GM19397 (cell line): Measurements from ENCODE around the gene RNF123.
"Not testable (repeated sequence)": the region's sequence is repeated elsewhere in the genome, so short reads cannot be mapped to it uniquely, and the experiment has no call there.

ENCODE experiments used
- ATAC-seq: cut with Tn5 transposase; IDR thresholded peaks from one replicate; pipeline ENCODE4 v1.9.1; 2021; ENCODE audit warnings: mild to moderate bottlenecking, moderate library complexity; ENCODE audit not compliant: unreplicated experiment

Gene RNF123

GRCh38 chr3:49675912-49676311, 13.4 kb upstream of the RNF123 start:
- no peak for ATAC-seq

- ATAC-seq, result no peak
Observed at GRCh38 chr3:49680493-49681231, 8.7 kb upstream of the RNF123 start.

GRCh38 chr3:49681232-49681522, 8.2 kb upstream of the RNF123 start:
- ATAC-seq, result no peak

- ATAC-seq, result no peak
Observed at GRCh38 chr3:49681543-49681942, 7.8 kb upstream of the RNF123 start.

- ATAC-seq, result no peak
Observed at GRCh38 chr3:49683162-49683561, 6.2 kb upstream of the RNF123 start.

- ATAC-seq, result not testable (repeated sequence)
Observed at GRCh38 chr3:49684453-49684852, 4.9 kb upstream of the RNF123 start.

- not testable (repeated sequence) for ATAC-seq
Observed at GRCh38 chr3:49685103-49685502, 4.3 kb upstream of the RNF123 start.

- ATAC-seq, result not testable (repeated sequence)
Observed at GRCh38 chr3:49685846-49686245, 3.5 kb upstream of the RNF123 start.

GRCh38 chr3:49686346-49686745, 3.0 kb upstream of the RNF123 start:
- ATAC-seq, result not testable (repeated sequence)

- not testable (repeated sequence) for ATAC-seq
Observed at GRCh38 chr3:49686769-49687423, 2.5 kb upstream of the RNF123 start.

- not testable (repeated sequence) for ATAC-seq
Observed at GRCh38 chr3:49687424-49687795, 1.9 kb upstream of the RNF123 start.

- peak; percentile 3 for ATAC-seq
Observed at GRCh38 chr3:49688338-49689045, 865 bp upstream of the RNF123 start.

- ATAC-seq, result not testable (repeated sequence)
Observed at GRCh38 chr3:49689908-49690624, 709 bp downstream of the RNF123 start.

GRCh38 chr3:49690856-49691255, 1.5 kb downstream of the RNF123 start:
- ATAC-seq, result not testable (repeated sequence)

GRCh38 chr3:49691481-49691880, 2.1 kb downstream of the RNF123 start:
- not testable (repeated sequence) for ATAC-seq

- not testable (repeated sequence) for ATAC-seq
Observed at GRCh38 chr3:49694409-49695070, 5.2 kb downstream of the RNF123 start.

- ATAC-seq, result not testable (repeated sequence)
Observed at GRCh38 chr3:49695350-49696015, 6.1 kb downstream of the RNF123 start.

GRCh38 chr3:49699281-49699979, 10.1 kb downstream of the RNF123 start:
- ATAC-seq, result no peak

GRCh38 chr3:49700014-49700413, 10.7 kb downstream of the RNF123 start:
- ATAC-seq, result no peak
